HG03571 (cell line): Measurements from ENCODE around the gene BEND6.
"Not testable (repeated sequence)": the region's sequence is repeated elsewhere in the genome, so short reads cannot be mapped to it uniquely, and the experiment has no call there.

Experiments
- ATAC-seq: cut with Tn5 transposase; IDR thresholded peaks from one replicate; pipeline ENCODE4 v1.9.1; 2021; ENCODE audit not compliant: unreplicated experiment

Gene BEND6

DNA sequence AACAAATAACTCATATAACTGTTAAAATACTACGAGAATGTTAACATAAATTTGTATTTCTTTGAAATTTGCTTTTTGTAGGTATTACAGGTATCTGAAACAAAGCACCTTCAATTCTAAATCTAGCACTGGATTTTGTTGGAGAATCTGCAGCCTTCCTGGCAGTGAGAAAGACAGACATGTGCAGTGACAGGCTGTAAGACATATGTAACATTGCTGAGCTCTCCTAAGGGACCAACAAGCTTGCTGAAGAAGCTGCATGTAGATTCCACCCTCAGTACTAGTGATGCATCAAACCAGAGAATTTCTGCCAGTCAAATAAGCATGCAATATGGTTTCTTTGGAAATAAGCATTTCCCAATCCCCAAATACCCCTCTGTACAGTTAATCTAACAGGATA, 71.1 kb downstream of the BEND6 start:
- no peak for ATAC-seq

DNA sequence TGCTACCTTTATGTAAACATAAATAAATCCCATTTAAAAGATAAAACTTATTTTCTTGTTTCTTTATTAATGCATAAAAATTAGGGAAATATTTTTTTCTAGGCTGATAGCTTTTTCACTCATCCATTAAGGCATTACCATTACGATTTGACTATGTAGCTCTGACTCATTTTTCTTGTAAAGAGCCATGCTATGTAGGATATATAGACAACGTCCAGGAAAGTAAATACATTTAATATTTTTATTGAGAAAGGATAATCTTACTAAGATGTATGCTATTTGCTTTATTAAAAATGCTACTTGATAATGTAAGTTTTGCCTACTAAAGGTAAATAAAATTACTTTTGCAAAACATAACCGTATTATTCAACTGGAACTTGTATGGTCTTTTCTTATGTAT, 72.4 kb downstream of the BEND6 start:
- ATAC-seq: no peak

DNA sequence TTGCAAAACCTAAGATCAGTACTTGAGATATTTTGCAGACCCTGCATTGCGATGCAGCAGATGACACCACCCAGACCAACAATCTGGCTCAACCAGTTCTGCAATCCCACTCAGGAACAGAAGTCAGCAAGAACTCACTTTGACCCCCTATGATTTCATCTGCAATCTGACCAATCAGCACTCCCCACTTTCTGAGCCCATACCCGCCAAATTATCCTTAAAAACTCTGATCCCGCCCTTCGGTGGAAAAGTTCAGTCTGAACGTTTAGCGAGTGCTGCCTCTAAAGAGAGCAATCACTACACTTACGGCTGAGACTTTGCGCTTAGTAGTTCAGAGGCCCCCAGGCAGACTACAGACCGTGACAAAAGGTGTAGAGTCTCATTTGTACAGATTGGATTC, 74.3 kb downstream of the BEND6 start:
- ATAC-seq: no peak

DNA sequence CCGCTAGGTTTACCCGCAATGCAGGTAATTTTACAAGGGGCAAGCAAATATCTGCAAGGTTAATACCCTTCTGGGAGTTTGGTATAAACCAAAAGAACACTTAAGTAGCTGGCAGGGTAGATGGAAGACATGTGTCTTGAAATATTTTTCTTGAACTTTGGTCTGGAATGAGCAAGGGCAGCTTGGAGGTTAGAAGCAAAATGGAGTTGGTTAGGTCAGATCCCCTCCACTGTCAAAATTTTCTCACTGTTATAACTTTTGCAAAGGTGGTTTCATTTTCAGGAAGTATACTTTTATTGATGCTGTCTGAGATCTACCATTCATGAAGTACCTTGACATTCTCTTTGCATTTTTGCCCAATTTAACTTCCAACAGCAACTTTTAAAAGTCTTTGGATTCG, 78.3 kb downstream of the BEND6 start:
- ATAC-seq: no peak

DNA sequence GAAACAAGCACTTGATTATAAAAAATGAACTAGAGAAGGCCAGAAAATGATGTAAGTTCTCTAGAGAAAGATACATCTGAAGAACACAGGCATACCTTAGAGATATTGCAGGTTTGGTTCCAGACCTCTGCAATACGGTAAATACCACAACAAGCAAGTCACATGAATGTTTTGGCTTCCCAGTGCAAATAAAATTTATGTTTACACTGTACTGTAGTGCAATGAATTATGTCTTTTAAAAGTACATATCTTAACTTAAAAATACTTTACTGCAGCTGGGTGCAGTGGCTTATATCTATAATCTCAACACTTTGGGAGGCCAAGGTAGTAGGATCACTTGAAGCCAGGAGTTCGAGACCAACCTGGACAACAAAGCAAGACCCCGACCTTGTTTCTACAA, 80.6 kb downstream of the BEND6 start:
- no peak for ATAC-seq

DNA sequence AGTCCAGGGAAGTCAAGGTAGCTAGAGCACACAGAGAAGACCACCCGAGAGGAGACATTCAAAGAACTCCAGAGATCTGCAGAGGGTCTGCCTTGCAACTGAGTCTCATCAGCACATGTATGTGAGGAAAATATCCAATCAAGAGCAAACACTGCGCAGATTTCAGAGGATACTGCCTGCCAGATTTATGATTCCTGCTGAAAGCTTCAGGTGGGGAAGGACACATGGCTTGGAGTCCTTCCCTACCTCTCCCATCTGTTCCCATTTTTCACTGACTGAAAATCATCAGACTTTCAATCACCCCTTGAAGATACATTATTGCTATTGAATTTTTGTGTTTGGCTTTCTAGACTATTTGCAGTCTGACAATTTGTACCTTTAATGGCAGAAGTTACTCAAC, 84.0 kb downstream of the BEND6 start:
- no peak for ATAC-seq

DNA sequence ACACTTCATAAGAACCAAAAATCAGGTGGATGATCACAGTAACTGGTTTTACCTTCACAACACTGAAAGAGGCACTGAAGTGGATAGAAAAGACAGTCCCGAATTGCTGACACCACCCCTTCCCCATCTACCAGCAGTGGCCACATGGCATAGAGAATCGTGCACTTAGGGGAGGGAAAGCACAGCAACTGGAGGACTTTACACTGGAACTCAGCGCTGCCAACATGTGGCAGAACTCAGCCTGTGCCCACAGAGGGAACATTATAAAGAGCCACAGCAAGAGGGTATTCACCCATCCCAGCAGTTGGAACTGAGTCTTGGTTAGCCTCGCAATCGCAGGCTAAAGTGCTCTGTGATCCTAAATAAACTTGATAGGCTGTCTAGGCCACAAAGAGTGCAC, 85.1 kb downstream of the BEND6 start:
- ATAC-seq: no peak

DNA sequence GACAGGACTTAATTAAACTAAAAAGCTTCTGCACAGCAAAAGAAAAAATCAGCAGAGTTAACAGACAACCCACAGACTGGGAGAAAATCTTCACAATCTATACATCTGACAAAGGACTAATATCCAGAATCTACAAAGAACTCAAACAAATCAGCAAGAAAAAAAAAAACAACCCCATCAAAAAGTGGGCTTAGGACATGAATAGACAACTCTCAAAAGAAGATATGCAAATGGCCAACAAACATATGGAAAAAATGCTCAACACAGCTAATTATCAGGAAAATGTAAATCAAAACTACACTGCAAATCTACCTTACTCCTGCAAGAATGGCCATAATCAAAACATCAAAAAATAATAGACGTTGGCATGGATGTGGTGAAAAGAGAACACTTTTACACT, 89.2 kb downstream of the BEND6 start:
- not testable (repeated sequence) for ATAC-seq

DNA sequence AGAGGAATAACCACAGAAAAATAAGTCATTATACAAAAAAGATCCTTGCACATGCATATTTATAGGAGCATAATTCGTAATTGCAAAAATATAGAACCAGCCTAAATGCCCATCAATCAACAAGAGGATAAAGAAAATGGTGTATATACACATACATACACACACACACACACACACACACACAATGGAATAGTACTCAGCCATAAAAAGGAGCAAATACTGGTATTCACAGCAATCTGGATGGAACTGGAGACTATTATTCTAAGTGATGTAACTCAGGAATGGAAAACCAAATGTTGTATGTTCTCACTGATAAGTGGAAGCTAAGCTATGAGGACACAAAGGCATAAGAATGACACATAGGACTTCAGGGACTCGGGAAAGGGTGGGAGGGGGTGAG, 89.7 kb downstream of the BEND6 start:
- no peak for ATAC-seq

DNA sequence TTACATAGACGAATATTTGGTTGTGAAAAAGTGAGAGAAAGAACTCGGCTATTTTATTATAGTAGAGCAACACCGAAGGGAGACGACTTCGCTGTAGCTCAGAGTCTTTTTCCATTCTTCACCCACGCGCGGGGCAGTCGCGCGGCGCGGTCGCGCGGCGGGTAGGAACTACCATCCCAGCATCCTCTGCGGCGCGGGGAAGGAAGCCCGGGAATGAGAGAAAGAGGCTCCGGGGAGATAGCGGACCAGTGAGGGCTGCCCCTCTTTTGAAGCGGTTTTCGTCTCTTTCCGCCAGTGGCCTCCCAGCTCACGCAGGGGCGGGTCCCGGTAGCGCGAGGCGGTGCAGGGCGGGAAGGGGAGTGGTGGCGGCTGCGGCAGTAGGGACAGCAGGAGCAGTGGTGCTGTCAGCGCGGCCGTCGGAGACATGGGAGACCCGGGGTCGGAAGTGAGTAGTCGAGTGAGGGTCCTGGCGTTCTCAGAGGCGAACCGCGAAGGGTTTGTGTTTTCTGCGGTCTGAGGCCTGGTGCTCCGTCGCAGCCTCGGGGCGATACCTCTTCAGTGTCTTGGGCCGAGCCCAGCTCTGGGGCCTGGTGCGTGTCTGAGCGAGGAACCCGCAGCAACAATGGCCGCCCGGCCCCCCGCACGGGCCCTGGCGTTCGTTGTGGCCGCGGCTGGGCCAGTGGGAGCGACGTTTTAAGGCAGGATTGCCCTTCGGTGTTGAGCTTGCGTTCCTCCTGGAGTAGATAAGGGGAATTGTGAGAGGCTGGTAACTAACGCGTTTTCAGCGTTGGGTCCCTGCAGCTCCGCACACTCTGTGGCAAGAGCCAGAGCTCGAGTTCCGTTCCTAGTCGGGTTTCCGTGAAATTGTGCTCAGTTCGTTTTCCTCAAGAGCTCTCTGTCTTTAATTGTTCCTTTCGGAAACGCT, 91.7 kb downstream of the BEND6 start, which contains the start of gene KIAA1586:
Gene KIAA1586, plus strand, starts transcription at position 362 of the 925 bp plus-strand sequence. Its CDS starts 63 bp downstream, at position 425.
- ATAC-seq: peak; percentile 95

DNA sequence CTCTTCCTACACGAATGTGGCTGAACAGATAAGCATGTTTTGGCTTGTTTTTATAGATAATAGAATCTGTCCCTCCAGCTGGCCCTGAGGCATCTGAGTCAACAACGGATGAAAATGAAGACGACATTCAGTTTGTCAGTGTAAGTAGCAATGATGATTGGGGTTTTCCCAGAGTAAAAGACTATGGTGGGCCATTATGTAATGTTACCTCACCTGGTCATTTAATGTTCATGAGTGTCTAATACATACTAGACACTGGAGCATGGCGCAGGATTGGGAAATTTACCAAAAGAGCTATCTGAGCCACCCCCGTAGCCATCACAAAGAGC, 92.3 kb downstream of the BEND6 start:
- peak; percentile 20 for ATAC-seq

DNA sequence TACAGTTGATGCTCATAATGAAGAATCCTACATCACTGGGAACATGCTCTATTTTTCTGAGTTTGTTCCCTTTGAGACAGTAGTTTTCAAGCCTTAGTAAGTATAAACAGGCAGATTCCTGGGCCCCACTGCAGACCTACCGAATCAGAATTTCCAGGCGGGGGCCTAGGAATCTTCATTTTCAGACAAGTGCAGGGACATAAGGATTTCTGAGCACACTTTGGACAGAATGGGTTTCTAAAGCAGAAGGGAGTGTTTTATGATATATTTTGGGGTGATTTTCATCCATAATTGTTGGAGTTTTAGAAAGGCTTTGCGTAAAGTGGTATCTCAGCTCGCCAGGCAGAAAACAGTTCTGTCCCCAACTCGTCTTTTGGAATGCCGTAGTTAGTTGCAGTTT, 93.0 kb downstream of the BEND6 start:
- ATAC-seq: not testable (repeated sequence)

- ATAC-seq: no peak
Observed at GRCh38 chr6:57048577-57048976, 93.7 kb downstream of the BEND6 start.

DNA sequence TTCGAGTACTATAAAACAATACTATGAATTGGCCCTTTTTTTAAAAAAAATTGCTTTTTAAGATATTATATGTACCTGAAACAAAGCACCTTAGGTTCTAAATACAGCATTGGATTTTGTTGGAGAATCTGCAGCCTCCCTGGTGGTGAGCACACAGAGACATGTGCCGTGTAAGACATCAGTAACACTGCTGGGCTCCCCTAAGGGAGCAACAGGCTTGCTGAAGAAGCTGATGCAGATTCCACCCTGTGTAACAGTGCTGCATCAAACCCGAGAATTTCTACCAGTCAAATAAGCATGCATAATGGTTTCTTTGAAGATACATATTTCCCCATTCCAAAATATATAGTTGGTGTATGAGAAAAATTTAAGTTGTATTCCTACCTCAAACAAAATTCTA, 108.9 kb downstream of the BEND6 start:
- no peak for ATAC-seq

DNA sequence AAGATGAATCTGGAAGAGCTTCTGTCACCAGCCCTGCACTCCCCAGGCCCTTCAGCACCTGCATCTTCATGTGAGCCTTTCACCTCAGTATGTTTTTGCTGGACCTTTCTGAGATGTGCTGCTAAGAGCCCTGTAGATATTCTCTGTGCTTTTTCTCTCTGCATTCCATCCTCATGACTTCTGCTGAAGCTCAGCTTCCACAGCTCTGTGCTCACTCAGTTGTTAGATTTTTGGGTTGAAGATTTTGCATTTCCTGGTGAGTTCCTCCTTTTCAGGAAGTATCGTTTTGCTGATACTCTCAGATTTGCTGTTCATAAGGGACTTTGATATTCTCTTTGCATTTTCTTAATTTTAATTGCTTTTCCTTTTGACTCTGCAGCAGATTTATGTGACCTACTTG, 109.9 kb downstream of the BEND6 start:
- no peak for ATAC-seq

DNA sequence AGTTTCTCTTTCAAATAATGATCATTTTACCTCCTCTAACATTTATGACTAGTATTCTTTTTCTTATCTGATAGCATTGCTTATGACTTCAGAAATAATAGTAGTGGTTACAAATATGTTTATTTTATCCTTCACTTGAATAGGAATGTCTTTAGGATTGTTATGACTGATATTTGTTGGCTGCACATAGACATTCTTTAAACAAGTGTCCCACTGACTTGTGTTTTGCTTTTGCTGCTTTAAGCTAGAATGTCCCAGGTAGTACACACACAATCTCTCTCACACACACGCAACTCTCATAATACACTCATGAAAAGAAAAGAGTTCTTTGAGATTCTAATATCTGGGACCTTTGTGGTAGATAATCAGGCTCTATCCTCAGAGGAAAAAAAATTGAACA, 113.2 kb downstream of the BEND6 start:
- ATAC-seq: no peak

- ATAC-seq: no peak
Observed at GRCh38 chr6:57069228-57069627, 114.3 kb downstream of the BEND6 start.

- ATAC-seq: no peak
Observed at GRCh38 chr6:57069920-57070331, 115.0 kb downstream of the BEND6 start.

DNA sequence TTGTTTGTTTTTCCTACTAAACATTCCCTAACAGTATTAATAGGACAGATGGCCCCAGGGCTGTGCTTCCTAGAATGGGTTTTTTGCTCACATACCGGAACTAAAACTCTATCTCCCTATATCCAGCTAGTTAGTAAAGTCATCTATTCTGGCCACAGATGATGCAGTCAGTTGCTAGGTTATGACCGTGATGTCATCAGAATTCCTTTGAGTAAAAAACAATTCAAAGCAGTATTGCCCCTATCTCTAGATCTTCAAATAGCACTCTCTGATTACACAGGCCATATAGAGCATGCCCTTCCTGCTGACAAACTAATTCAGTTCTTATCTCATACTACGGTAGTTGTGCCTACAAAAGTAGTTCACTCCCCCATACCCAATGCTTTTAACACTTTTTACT, 117.2 kb downstream of the BEND6 start:
- ATAC-seq: no peak

GRCh38 chr6:57074383-57074782, 119.5 kb downstream of the BEND6 start:
- ATAC-seq: no peak

GRCh38 chr6:57075092-57075491, 120.2 kb downstream of the BEND6 start:
- no peak for ATAC-seq
